ENCODE data around the gene NFIC.

DNA sequence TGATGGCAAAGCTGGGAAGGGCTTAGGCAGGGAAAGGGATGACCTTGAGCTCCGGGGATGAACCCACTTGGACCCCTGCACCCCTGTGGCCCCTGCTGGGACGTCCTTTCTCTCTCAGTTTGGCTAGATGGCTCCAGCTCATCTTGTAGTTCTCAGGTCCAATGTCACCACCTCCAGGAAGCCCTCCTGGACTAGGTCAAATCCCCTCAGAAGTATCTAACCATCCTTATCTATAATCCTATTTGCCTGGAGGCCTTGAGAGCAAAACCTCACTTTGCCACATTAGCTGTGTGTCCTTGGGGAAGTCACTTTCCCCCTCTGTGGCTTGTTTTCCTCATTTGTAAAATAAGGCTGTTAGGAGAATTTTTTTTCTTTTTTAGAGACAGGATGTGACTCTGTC is 42.7 kb upstream of the NFIC start:
- TF ChIP-seq, protein P1, sequence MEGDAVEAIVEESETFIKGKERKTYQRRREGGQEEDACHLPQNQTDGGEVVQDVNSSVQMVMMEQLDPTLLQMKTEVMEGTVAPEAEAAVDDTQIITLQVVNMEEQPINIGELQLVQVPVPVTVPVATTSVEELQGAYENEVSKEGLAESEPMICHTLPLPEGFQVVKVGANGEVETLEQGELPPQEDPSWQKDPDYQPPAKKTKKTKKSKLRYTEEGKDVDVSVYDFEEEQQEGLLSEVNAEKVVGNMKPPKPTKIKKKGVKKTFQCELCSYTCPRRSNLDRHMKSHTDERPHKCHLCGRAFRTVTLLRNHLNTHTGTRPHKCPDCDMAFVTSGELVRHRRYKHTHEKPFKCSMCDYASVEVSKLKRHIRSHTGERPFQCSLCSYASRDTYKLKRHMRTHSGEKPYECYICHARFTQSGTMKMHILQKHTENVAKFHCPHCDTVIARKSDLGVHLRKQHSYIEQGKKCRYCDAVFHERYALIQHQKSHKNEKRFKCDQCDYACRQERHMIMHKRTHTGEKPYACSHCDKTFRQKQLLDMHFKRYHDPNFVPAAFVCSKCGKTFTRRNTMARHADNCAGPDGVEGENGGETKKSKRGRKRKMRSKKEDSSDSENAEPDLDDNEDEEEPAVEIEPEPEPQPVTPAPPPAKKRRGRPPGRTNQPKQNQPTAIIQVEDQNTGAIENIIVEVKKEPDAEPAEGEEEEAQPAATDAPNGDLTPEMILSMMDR (IDR thresholded peaks at IDR 0.05): no peak
- TF ChIP-seq SMC3 (IDR thresholded peaks at IDR 0.05; ENCODE audit: low read depth, low read length) (no peak), EP300 (IDR thresholded peaks at IDR 0.05; ENCODE audit: borderline replicate concordance in 1 of 2, low read depth in 1 of 2, low read length in 1 of 2) (no peak), TAF1 (IDR thresholded peaks at IDR 0.05; ENCODE audit: borderline replicate concordance, low read depth, low read length) (no peak), FOXM1 (IDR thresholded peaks at IDR 0.05; ENCODE audit: low read depth) (no peak), GABPA (IDR thresholded peaks at IDR 0.05; ENCODE audit: low read depth) (no peak), POLR2AphosphoS5 (IDR thresholded peaks at IDR 0.05; ENCODE audit: low read depth, low read length) (no peak), TEAD4 (IDR thresholded peaks at IDR 0.05; ENCODE audit: borderline replicate concordance, insufficient read depth) (no peak)
- TF ChIP-seq, protein P2, sequence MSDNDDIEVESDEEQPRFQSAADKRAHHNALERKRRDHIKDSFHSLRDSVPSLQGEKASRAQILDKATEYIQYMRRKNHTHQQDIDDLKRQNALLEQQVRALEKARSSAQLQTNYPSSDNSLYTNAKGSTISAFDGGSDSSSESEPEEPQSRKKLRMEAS (IDR thresholded peaks at IDR 0.05; ENCODE audit: low read depth): no peak
- TF ChIP-seq, protein P3, sequence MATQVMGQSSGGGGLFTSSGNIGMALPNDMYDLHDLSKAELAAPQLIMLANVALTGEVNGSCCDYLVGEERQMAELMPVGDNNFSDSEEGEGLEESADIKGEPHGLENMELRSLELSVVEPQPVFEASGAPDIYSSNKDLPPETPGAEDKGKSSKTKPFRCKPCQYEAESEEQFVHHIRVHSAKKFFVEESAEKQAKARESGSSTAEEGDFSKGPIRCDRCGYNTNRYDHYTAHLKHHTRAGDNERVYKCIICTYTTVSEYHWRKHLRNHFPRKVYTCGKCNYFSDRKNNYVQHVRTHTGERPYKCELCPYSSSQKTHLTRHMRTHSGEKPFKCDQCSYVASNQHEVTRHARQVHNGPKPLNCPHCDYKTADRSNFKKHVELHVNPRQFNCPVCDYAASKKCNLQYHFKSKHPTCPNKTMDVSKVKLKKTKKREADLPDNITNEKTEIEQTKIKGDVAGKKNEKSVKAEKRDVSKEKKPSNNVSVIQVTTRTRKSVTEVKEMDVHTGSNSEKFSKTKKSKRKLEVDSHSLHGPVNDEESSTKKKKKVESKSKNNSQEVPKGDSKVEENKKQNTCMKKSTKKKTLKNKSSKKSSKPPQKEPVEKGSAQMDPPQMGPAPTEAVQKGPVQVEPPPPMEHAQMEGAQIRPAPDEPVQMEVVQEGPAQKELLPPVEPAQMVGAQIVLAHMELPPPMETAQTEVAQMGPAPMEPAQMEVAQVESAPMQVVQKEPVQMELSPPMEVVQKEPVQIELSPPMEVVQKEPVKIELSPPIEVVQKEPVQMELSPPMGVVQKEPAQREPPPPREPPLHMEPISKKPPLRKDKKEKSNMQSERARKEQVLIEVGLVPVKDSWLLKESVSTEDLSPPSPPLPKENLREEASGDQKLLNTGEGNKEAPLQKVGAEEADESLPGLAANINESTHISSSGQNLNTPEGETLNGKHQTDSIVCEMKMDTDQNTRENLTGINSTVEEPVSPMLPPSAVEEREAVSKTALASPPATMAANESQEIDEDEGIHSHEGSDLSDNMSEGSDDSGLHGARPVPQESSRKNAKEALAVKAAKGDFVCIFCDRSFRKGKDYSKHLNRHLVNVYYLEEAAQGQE (IDR thresholded peaks at IDR 0.05; ENCODE audit: low read depth, low read length): no peak

All from SK-N-SH (cell line).